ENCODE results near the gene KANSL2. TPM values are rescaled to one million over a fixed set of nuclear protein-coding genes. Genes with fewer than 3 reads are reported as not detected.

The KANSL2 gene
- total and polyA plus RNA-seq, 2 donors (not counting 3 experiments of a cell fraction or from before 2014, with no cell fraction given) = 30.5 to 35.8 TPM

DNA sequence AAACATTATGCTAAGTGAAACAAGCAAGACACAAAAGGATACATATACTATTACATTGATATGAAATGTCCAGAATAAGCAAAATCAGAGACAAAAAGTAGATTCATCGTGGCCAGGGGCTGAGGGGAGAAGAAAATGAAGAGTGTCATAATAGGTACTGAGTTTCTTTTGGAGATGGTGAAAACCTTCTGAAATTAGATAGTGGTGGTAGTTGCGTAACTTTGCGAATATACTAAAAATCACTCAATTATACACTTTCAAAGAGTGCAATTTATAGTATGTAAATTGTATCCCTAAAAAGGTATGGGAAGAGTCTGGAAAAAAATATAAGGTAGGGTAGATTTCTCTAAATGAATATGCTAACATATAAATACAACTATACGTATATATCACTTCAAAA lies 22.2 kb downstream of the KANSL2 start:
- no peaks in the 10 kb centered on the region for H3K27me3 ChIP-seq (ENCODE audit: control insufficient read depth in 2 of 2, insufficient read depth in 2 of 2, low read length in 2 of 2)
- DNase-seq (ENCODE audit: low read depth, low spot score) = no peak
- dilution Hi-C loops (cut with MboI; ENCODE audit: extremely low pct_ligation_motif_present, low sequenced_read_pairs) (no loop called here), intact Hi-C loops (cut with micrococcal nuclease) (no loop called here)
- H2AFZ ChIP-seq (ENCODE audit: low read depth, low read length) = no peak overlapping the region
- no peaks in the 10 kb centered on the region for H3K4me1 ChIP-seq (ENCODE audit: control insufficient read depth, extremely low read depth, insufficient read depth, low read length)
- H3K36me3 ChIP-seq (ENCODE audit: control insufficient read depth in 2 of 2, extremely low read depth in 1 of 2, insufficient read depth in 2 of 2, low read length in 2 of 2) = peaks cover 19 to 35% of the 10 kb centered on the region in 2 experiments
- ChIA-PET POLR2A (no interaction called here), CTCF (interaction anchor here (1.0 kb wide), 1 partner anchor 11 kb away, joined by 3 read pairs; no protein-coding TSS in a partner anchor)
- H3K9me1 ChIP-seq (replicated peaks; ENCODE audit: control insufficient read depth, extremely low read depth, insufficient read depth, low read length) = no peaks in the 10 kb centered on the region
- no peak overlapping the region for H3K4me3 ChIP-seq (replicated peaks in 1 of 3; ENCODE audit: insufficient read depth in 1 of 3, low read depth in 1 of 3, low read length in 3 of 3)
- no peaks in the 10 kb centered on the region for H3K9me3 ChIP-seq (replicated peaks; ENCODE audit: control insufficient read depth, insufficient read depth, low read length)
- no peak for FAIRE-seq
- BruUV-seq (replicated peaks) = no TSS peak
- no peak overlapping the region for H3K27ac ChIP-seq (ENCODE audit: insufficient read depth, low read depth, low read length)
- no peak for TF ChIP-seq POLR2A (IDR thresholded peaks at IDR 0.05; ENCODE audit: low read depth, low read length)
- TF ChIP-seq MYC (IDR thresholded peaks at IDR 0.05; ENCODE audit: low read depth, low read length) = no peak
- TF ChIP-seq, protein P1, sequence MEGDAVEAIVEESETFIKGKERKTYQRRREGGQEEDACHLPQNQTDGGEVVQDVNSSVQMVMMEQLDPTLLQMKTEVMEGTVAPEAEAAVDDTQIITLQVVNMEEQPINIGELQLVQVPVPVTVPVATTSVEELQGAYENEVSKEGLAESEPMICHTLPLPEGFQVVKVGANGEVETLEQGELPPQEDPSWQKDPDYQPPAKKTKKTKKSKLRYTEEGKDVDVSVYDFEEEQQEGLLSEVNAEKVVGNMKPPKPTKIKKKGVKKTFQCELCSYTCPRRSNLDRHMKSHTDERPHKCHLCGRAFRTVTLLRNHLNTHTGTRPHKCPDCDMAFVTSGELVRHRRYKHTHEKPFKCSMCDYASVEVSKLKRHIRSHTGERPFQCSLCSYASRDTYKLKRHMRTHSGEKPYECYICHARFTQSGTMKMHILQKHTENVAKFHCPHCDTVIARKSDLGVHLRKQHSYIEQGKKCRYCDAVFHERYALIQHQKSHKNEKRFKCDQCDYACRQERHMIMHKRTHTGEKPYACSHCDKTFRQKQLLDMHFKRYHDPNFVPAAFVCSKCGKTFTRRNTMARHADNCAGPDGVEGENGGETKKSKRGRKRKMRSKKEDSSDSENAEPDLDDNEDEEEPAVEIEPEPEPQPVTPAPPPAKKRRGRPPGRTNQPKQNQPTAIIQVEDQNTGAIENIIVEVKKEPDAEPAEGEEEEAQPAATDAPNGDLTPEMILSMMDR (IDR thresholded peaks at IDR 0.05; ENCODE audit: extremely low read depth in 1 of 2, insufficient read depth in 1 of 2, low read depth in 1 of 2, low read length in 2 of 2) = no peak
- TF ChIP-seq FOS (IDR thresholded peaks at IDR 0.05; ENCODE audit: borderline replicate concordance, insufficient read depth, low read length) = no peak
- H4K20me1 ChIP-seq (replicated peaks; ENCODE audit: control insufficient read depth, extremely low read depth, insufficient read depth, low read length) = no peaks in the 10 kb centered on the region
- H3K4me2 ChIP-seq (ENCODE audit: insufficient read depth, low read length) = no peak overlapping the region
- peaks cover 4% of the 10 kb centered on the region for H3K79me2 ChIP-seq (ENCODE audit: control insufficient read depth, insufficient read depth, low read length)
- no peak overlapping the region for H3K9ac ChIP-seq (replicated peaks; ENCODE audit: extremely low read depth, insufficient read depth, low read length)

DNA sequence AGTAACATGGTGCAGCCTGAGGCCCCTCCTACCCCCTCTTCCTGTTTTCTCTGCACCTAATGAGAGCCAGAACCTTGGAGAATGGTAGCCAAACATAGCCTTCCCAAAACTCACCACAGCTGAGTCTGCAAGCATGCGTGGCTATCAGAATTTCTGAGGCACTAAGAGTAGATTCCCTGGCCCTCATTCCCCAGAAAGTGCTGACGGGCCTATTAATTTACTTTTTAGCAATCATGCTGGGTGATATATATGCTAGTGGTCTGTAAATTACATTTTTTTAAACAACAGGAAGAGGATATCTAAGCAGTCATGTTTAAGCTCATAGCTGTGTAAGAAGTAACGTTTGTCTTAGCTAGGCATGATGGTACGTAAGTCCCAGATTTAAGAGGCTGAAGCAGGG lies 30.4 kb downstream of the KANSL2 start:
- H3K9ac ChIP-seq (replicated peaks; ENCODE audit: extremely low read depth, insufficient read depth, low read length) = no peak overlapping the region
- TF ChIP-seq POLR2A (IDR thresholded peaks at IDR 0.05; ENCODE audit: low read depth, low read length) (no peak), MYC (IDR thresholded peaks at IDR 0.05; ENCODE audit: low read depth, low read length) (no peak), GATA2 (IDR thresholded peaks at IDR 0.05; ENCODE audit: insufficient read depth, insufficient read length, low read depth, low read length) (no peak), POLR2AphosphoS5 (IDR thresholded peaks at IDR 0.05; ENCODE audit: insufficient read depth, low read depth, low read length) (no peak), JUN (IDR thresholded peaks at IDR 0.05; ENCODE audit: borderline replicate concordance, insufficient read depth, insufficient read length, low read depth) (no peak), EZH2 (IDR thresholded peaks at IDR 0.05; ENCODE audit: borderline replicate concordance, low read depth, low read length, severe bottlenecking) (no peak), FOS (IDR thresholded peaks at IDR 0.05; ENCODE audit: borderline replicate concordance, insufficient read depth, low read length) (no peak)
- TF ChIP-seq, protein P2, sequence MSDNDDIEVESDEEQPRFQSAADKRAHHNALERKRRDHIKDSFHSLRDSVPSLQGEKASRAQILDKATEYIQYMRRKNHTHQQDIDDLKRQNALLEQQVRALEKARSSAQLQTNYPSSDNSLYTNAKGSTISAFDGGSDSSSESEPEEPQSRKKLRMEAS (IDR thresholded peaks at IDR 0.05; ENCODE audit: insufficient read depth, insufficient read length) = no peak
- TF ChIP-seq, protein P1 (IDR thresholded peaks at IDR 0.05; ENCODE audit: extremely low read depth in 1 of 2, insufficient read depth in 1 of 2, low read depth in 1 of 2, low read length in 2 of 2) = no peak
- no peaks in the 10 kb centered on the region for H4K20me1 ChIP-seq (replicated peaks; ENCODE audit: control insufficient read depth, extremely low read depth, insufficient read depth, low read length)
- intact Hi-C loops (cut with micrococcal nuclease) (no loop called here), dilution Hi-C loops (cut with MboI; ENCODE audit: extremely low pct_ligation_motif_present, low sequenced_read_pairs) (no loop called here)
- FAIRE-seq = no peak
- no peaks in the 10 kb centered on the region for H3K9me1 ChIP-seq (replicated peaks; ENCODE audit: control insufficient read depth, extremely low read depth, insufficient read depth, low read length)
- H3K4me1 ChIP-seq (ENCODE audit: control insufficient read depth, extremely low read depth, insufficient read depth, low read length) = no peaks in the 10 kb centered on the region
- H3K79me2 ChIP-seq (ENCODE audit: control insufficient read depth, insufficient read depth, low read length) = no peaks in the 10 kb centered on the region
- H3K36me3 ChIP-seq (ENCODE audit: control insufficient read depth in 2 of 2, extremely low read depth in 1 of 2, insufficient read depth in 2 of 2, low read length in 2 of 2) = peaks cover 24% of the 10 kb centered on the region in 2 experiments
- H3K4me3 ChIP-seq (replicated peaks in 1 of 3; ENCODE audit: insufficient read depth in 1 of 3, low read depth in 1 of 3, low read length in 3 of 3) = no peak overlapping the region
- H3K27me3 ChIP-seq (ENCODE audit: control insufficient read depth in 2 of 2, insufficient read depth in 2 of 2, low read length in 2 of 2) = no peaks in the 10 kb centered on the region
- H2AFZ ChIP-seq (ENCODE audit: low read depth, low read length) = no peak overlapping the region
- no peaks in the 10 kb centered on the region for H3K9me3 ChIP-seq (replicated peaks; ENCODE audit: control insufficient read depth, insufficient read depth, low read length)
- no peak overlapping the region for H3K4me2 ChIP-seq (ENCODE audit: insufficient read depth, low read length)
- H3K27ac ChIP-seq (ENCODE audit: insufficient read depth, low read depth, low read length) = no peak overlapping the region
- BruUV-seq (replicated peaks) = no TSS peak
- ChIA-PET CTCF (no interaction called here), POLR2A (no interaction called here)
- no peak for DNase-seq (ENCODE audit: low read depth, low spot score)
